Keratinocyte (primary cell): ENCODE results near the gene TMEM125. TPM values are rescaled to one million over a fixed set of nuclear protein-coding genes. Genes with fewer than 3 reads are reported as not detected.

Experiments used
- DNase-seq: peaks from one replicate; pipeline ENCODE4 v3.0.0-alpha.2; 2011; ENCODE audit warnings: low read depth, missing footprints, low spot score
- FAIRE-seq: peaks from 2 replicates; lab custom pipeline; 2011; peaks lifted over from hg19 to GRCh38; lab: Jason Lieb, UNC
- H2AFZ ChIP-seq: 2 replicates; pipeline ENCODE4 v1.6.0; 2012; ENCODE audit warnings: low read length, control low read depth, inconsistent platforms; ENCODE audit not compliant: control insufficient read depth
- H3K27ac ChIP-seq: 2 replicates; pipeline ENCODE4 v1.5.1; 2011; ENCODE audit warnings: low read length; ENCODE audit not compliant: control insufficient read depth, insufficient read depth
- H3K27me3 ChIP-seq: 3 replicates; pipeline ENCODE4 v1.6.0; 2011; ENCODE audit warnings: low read length; ENCODE audit not compliant: control insufficient read depth, insufficient read depth; ENCODE audit errors: extremely low read depth
- H3K36me3 ChIP-seq, 2 experiments: 2 replicates in 1 of 2; 3 replicates in 1 of 2; pipeline ENCODE4 v1.5.1; 2011; ENCODE audit warnings: low read length in 2 of 2, mild to moderate bottlenecking in 1 of 2; ENCODE audit not compliant: control insufficient read depth in 2 of 2, insufficient read depth in 2 of 2; ENCODE audit errors: extremely low read depth in 1 of 2
- H3K4me1 ChIP-seq: 3 replicates; pipeline ENCODE4 v1.5.1; 2011; ENCODE audit warnings: low read length; ENCODE audit not compliant: control insufficient read depth, insufficient read depth; ENCODE audit errors: extremely low read depth
- H3K4me2 ChIP-seq: 3 replicates; pipeline ENCODE4 v1.6.0; 2011; ENCODE audit warnings: low read depth, low read length; ENCODE audit not compliant: control insufficient read depth, insufficient read depth; ENCODE audit errors: extremely low read depth
- H3K4me3 ChIP-seq, 3 experiments: fragments of 200-600 bp in 1 of 3; sonication (generic) in 1 of 3; 2 replicates in 2 of 3; 3 replicates in 1 of 3; pipeline ENCODE4 v1.5.1; 2011 to 2016; ENCODE audit warnings: low read length in 3 of 3, mild to moderate bottlenecking in 3 of 3, control low read depth in 2 of 3, inconsistent platforms in 1 of 3, low read depth in 1 of 3, mixed read lengths in 1 of 3, mixed run types in 1 of 3, moderate library complexity in 1 of 3; ENCODE audit not compliant: control insufficient read depth in 2 of 3, insufficient read depth in 2 of 3; ENCODE audit errors: extremely low read depth in 1 of 3
- H3K79me2 ChIP-seq: 2 replicates; pipeline ENCODE4 v1.6.0; 2012; ENCODE audit warnings: low read length; ENCODE audit not compliant: control insufficient read depth, insufficient read depth
- H3K9ac ChIP-seq: 3 replicates; pipeline ENCODE4 v1.6.0; 2011; ENCODE audit warnings: low read length; ENCODE audit not compliant: control insufficient read depth, insufficient read depth; ENCODE audit errors: extremely low read depth
- H3K9me1 ChIP-seq: 3 replicates; pipeline ENCODE4 v1.6.0; 2011; ENCODE audit warnings: low read length; ENCODE audit not compliant: control insufficient read depth, insufficient read depth; ENCODE audit errors: extremely low read depth
- H3K9me3 ChIP-seq: 2 replicates; pipeline ENCODE4 v1.5.1; 2012; ENCODE audit warnings: low read depth, low read length; ENCODE audit not compliant: control insufficient read depth
- H4K20me1 ChIP-seq: 3 replicates; pipeline ENCODE4 v1.6.0; 2011; ENCODE audit warnings: low read length; ENCODE audit not compliant: control insufficient read depth, insufficient read depth; ENCODE audit errors: extremely low read depth
- CTCF ChIP-seq, 3 experiments: IDR thresholded peaks in 1 of 3; conservative IDR thresholded peaks in 1 of 3; optimal IDR thresholded peaks in 1 of 3; 2 replicates in 2 of 3; 3 replicates in 1 of 3; pipeline versions ENCODE3 to v1.5.1; 2011; ENCODE audit warnings: low read length in 3 of 3, mild to moderate bottlenecking in 3 of 3, moderate library complexity in 2 of 3, control low read depth in 1 of 3, inconsistent platforms in 1 of 3; ENCODE audit not compliant: insufficient read depth in 2 of 3; ENCODE audit errors: extremely low read depth in 1 of 3
- EZH2 ChIP-seq: IDR thresholded peaks from one replicate; pipeline ENCODE4 v1.6.1; 2012; ENCODE audit warnings: inconsistent platforms, mild to moderate bottlenecking, low read length, moderate library complexity
- dilution Hi-C: fragments of 300-500 bp; cut with MboI; formaldehyde crosslinking; loops from one replicate; pipeline ENCODE4 v1.7.0; 2020; ENCODE audit warnings: low sequenced_read_pairs; ENCODE audit not compliant: extremely low pct_ligation_motif_present
- polyA plus RNA-seq, 5 experiments: library from polyadenylated mRNA; depleted of rRNA in 3 of 5; stranded (reverse) in 3 of 5; stranded (forward) in 1 of 5; unstranded in 1 of 5; fragments of >200 nt; gene quantifications; 1 replicate in 1 of 5; 2 replicates in 3 of 5; 3 replicates in 1 of 5; pipeline versions ENCODE4 v1.2.1 to v1.2.3, GENCODE V29; 2011 to 2012; ENCODE audit warnings: missing spikeins in 2 of 5, low read depth in 1 of 5, low replicate concordance in 1 of 5

The TMEM125 gene
- polyA plus RNA-seq, 1 donor (not counting 4 experiments of a cell fraction or from before 2014, with no cell fraction given): 0.92 TPM

DNA sequence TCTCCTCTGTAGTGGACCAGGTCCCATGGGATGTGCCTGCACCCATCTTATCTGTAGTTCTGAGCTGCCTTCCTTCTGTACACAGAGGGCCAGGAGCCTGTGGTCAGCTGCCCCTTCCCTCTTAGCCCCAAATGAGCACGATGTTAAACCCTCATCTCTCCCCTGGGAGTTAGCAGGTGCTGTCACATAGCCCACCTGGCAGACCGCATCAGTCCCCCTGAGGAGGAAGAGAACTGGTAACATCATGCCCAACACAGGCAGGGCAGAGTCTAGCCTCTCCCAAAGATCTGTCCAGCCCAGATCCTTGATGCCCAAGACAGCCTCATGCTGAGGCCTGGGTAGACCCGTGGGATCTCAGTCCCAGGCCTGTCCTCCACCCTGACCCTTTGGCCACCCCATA, 35.7 kb downstream of the TMEM125 start:
- Histone ChIP-seq H3K27ac (no peak overlapping the region), H2AFZ (no peak overlapping the region), H3K4me3 (no peak overlapping the region), H3K9me3 (no peaks in the 10 kb centered on the region), H3K9me1 (no peaks in the 10 kb centered on the region), H3K4me2 (no peak overlapping the region), H3K36me3 (no peaks in the 10 kb centered on the region), H4K20me1 (no peaks in the 10 kb centered on the region), H3K79me2 (no peaks in the 10 kb centered on the region), H3K9ac (no peak overlapping the region), H3K4me1 (no peaks in the 10 kb centered on the region), H3K27me3 (peaks cover 8% of the 10 kb centered on the region)
- dilution Hi-C loops: no loop called here
- no peak for DNase-seq
- FAIRE-seq: no peak
- TF ChIP-seq CTCF (optimal IDR thresholded peaks at IDR 0.05 in 1 of 3, IDR thresholded peaks at IDR 0.05 in 1 of 3, conservative IDR thresholded peaks at IDR 0.05 in 1 of 3; ENCODE audit: extremely low read depth in 1 of 3, insufficient read depth in 2 of 3, low read length in 3 of 3) (no peak), EZH2 (no peak)

- no peak for FAIRE-seq
- Histone ChIP-seq H3K9ac (no peak overlapping the region), H3K4me3 (no peak overlapping the region), H3K4me1 (no peaks in the 10 kb centered on the region), H3K9me3 (no peaks in the 10 kb centered on the region), H3K4me2 (no peak overlapping the region), H3K27ac (no peak overlapping the region), H3K79me2 (no peaks in the 10 kb centered on the region), H3K36me3 (no peaks in the 10 kb centered on the region), H4K20me1 (no peaks in the 10 kb centered on the region), H2AFZ (no peak overlapping the region), H3K27me3 (peaks cover 8% of the 10 kb centered on the region), H3K9me1 (no peaks in the 10 kb centered on the region)
- DNase-seq: no peak
- dilution Hi-C loops: no loop called here
- TF ChIP-seq EZH2: no peak
- TF ChIP-seq CTCF (optimal IDR thresholded peaks at IDR 0.05 in 1 of 3, IDR thresholded peaks at IDR 0.05 in 1 of 3, conservative IDR thresholded peaks at IDR 0.05 in 1 of 3; ENCODE audit: extremely low read depth in 1 of 3, insufficient read depth in 2 of 3, low read length in 3 of 3): no peak
Measured at GRCh38 chr1:43305926-43306687, 36.3 kb downstream of the TMEM125 start.
